ENCODE measurements around the gene TP63.

DNA sequence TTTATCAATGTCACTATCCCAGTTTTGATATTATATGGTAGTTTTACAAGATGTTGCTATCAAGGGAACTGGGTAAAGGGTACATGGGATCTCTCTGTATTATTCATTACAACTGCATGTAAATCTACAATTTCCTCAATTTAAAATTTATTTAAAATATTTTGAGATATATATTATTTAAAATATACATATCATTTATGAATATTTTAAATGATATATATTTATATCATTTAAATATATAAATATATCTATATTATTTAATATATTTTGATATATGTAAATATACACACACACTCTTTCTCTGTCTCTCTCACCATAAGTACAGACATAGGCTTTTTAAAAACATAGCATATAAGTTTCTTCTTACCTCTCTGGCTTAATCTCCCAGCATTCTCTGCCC, 104.7 kb downstream of the TP63 start:
- TF ChIP-seq, protein P1, sequence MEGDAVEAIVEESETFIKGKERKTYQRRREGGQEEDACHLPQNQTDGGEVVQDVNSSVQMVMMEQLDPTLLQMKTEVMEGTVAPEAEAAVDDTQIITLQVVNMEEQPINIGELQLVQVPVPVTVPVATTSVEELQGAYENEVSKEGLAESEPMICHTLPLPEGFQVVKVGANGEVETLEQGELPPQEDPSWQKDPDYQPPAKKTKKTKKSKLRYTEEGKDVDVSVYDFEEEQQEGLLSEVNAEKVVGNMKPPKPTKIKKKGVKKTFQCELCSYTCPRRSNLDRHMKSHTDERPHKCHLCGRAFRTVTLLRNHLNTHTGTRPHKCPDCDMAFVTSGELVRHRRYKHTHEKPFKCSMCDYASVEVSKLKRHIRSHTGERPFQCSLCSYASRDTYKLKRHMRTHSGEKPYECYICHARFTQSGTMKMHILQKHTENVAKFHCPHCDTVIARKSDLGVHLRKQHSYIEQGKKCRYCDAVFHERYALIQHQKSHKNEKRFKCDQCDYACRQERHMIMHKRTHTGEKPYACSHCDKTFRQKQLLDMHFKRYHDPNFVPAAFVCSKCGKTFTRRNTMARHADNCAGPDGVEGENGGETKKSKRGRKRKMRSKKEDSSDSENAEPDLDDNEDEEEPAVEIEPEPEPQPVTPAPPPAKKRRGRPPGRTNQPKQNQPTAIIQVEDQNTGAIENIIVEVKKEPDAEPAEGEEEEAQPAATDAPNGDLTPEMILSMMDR (IDR thresholded peaks at IDR 0.05; ENCODE audit: poor library complexity, severe bottlenecking): no peak
- no peak for TF ChIP-seq MXI1 (conservative IDR thresholded peaks at IDR 0.05; ENCODE audit: poor library complexity, severe bottlenecking)
- TF ChIP-seq POLR2AphosphoS5 (IDR thresholded peaks at IDR 0.05): no peak
- TF ChIP-seq, protein P2, sequence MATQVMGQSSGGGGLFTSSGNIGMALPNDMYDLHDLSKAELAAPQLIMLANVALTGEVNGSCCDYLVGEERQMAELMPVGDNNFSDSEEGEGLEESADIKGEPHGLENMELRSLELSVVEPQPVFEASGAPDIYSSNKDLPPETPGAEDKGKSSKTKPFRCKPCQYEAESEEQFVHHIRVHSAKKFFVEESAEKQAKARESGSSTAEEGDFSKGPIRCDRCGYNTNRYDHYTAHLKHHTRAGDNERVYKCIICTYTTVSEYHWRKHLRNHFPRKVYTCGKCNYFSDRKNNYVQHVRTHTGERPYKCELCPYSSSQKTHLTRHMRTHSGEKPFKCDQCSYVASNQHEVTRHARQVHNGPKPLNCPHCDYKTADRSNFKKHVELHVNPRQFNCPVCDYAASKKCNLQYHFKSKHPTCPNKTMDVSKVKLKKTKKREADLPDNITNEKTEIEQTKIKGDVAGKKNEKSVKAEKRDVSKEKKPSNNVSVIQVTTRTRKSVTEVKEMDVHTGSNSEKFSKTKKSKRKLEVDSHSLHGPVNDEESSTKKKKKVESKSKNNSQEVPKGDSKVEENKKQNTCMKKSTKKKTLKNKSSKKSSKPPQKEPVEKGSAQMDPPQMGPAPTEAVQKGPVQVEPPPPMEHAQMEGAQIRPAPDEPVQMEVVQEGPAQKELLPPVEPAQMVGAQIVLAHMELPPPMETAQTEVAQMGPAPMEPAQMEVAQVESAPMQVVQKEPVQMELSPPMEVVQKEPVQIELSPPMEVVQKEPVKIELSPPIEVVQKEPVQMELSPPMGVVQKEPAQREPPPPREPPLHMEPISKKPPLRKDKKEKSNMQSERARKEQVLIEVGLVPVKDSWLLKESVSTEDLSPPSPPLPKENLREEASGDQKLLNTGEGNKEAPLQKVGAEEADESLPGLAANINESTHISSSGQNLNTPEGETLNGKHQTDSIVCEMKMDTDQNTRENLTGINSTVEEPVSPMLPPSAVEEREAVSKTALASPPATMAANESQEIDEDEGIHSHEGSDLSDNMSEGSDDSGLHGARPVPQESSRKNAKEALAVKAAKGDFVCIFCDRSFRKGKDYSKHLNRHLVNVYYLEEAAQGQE (IDR thresholded peaks at IDR 0.05; ENCODE audit: borderline replicate concordance): no peak
